NCI-H460 (cell line): Measurements from ENCODE around the gene ABCC10. TPM values are rescaled to one million over a fixed set of nuclear protein-coding genes. Genes with fewer than 3 reads are reported as not detected.
"Not testable (repeated sequence)": the region's sequence is repeated elsewhere in the genome, so short reads cannot be mapped to it uniquely, and the experiment has no call there.

Experiments
- DNase-seq: peaks from one replicate; pipeline ENCODE4 v3.0.0-alpha.2; 2016; ENCODE audit warnings: low read depth; ENCODE audit errors: extremely low read depth
- total RNA-seq: library from RNA; depleted of rRNA; stranded (reverse); fragments of >200 nt; shearing (Covaris generic); gene quantifications from 2 replicates; pipeline ENCODE4 v1.2.3, GENCODE V29; 2014

ABCC10 gene
- total RNA-seq, 1 experiment from 2014 or later = 6.9 TPM

GRCh38 chr6:43410776-43411175 lies 16.6 kb upstream of the ABCC10 start:
- DNase-seq = not testable (repeated sequence)

DNA sequence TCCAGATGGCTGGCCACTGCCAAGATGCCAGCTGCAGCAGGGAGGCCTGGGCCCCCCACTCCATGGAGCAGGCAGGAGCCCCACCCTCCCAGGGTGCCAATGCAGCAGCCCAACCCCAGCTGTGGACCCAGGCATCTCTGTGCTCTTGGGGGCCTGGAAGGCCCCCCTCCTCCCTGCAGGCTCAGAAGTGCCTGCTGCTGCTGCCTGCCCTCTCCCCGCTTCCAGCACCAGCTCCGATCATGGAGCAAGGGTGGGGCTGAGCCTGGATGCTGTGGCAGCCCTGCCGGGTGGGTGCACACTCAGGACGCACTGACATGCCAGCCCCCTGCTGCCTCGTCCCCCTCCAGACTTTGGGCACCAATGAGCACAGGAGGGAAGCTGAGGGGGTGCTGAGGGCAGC lies 14.8 kb upstream of the ABCC10 start:
- no peak for DNase-seq

DNA sequence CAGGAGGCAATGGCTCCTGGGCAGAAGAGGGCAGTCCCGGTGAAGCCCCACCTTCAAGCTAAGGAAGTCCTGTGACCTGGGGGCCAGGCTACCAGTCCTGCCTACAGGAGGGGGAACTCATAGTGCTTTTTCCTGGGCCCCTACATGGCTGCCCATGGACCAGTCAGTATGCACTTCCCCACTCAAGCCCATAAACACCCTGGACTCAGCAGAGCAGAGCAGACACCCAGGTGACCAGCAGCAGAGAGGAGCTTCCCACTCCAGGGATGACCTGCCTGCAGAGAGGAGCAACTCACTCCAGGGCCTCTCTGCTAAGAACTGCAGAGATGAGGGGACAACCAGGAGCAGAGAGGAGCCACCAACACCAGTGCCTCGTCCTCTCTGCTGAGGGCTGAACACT lies 14.3 kb upstream of the ABCC10 start:
- DNase-seq = no peak

DNA sequence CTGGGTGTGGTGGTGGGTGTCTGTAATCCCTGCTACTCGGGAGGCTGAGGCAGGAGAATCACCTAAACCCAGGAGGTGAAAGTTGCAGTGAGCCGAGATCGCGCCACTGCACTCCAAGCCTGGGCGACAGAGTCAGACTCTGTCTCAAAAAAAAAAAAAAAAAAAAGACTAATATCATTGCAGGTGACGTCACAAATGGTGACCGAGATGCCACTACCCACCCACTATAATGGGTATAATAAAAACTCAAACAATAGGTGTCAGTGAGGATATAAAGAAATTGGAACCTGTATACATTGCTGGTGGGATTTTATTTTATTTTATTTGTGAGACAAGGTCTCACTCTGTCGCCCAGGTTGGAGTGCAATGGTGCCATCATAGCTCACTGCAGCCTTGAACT lies 12.1 kb upstream of the ABCC10 start:
- DNase-seq = not testable (repeated sequence)

DNA sequence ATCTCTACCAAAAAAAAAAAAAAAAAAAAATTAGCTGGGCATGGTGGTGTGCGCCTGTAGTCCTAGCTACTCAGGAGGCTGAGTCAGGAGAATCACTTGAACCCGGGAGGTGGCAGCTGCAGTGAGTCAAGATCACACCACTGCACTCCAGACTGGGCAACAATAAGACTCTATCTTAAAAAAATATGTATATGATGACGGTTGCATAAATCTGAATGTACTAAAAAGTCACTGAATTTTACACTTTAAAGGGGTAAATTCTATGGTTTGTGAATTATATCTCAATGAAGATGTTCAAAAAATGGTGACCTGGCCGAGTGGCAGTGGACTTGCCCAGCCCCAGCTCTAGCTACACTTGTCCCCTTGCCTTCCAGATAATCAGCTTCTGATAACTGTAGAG lies 10.4 kb upstream of the ABCC10 start:
- no peak for DNase-seq

DNA sequence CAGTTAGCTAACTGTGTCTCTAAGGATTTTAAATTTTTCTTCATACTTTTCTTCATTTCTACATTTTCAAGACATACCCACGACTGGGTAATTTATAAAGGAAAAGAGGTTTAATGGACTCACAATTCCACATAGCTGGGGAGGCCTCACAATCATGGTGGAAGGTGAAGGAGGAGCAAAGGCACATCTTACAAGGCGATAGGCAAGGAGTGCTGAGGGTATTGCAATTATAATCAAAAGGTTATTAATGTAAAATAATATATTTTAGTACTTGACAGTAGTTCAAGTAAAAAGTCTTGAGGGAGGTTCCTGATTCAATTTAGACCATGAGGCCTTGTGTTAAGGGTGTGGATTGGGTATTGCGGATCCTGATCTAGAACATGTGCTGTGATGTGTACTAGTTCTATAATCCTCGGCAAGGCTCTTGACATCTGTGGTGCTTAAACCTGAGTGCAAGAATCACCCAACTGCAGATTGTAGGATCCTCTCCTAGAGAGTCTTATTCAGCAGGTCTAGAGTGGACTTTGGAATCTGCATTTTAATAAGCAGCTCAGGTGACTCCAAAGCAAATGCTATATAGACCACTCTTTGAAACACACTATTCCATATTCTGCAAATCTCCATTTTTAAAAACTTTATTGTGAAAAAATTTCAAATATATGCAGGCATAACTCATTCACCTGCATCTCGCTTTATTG lies 7.2 kb upstream of the ABCC10 start:
- DNase-seq = no peak

DNA sequence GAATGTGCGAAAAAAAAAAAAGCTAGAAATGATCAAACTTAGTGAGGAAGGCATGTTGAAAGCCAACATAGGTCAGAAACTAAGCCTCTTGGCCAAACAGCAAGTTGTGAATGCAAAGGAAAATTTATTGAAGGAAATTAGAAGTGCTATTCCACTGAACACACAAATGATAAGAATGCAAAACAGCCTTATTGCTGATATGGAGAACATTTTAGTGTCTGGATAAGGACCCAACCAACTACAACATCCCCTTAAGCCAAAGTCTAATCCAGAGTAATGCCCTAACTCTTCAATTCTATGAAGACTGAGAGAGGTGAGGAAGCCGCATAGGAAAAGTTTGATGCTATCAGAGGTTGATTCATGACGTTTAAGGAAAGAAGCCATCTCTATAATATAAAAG lies 5.5 kb upstream of the ABCC10 start:
- no peak for DNase-seq

- DNase-seq = not testable (repeated sequence)
Measured at GRCh38 chr6:43425083-43425482, 2.3 kb upstream of the ABCC10 start.

- DNase-seq = no peak
Measured at GRCh38 chr6:43426928-43427405, 374 bp upstream of the ABCC10 start.

GRCh38 chr6:43428112-43428570 lies 800 bp downstream of the ABCC10 start:
- no peak for DNase-seq

DNA sequence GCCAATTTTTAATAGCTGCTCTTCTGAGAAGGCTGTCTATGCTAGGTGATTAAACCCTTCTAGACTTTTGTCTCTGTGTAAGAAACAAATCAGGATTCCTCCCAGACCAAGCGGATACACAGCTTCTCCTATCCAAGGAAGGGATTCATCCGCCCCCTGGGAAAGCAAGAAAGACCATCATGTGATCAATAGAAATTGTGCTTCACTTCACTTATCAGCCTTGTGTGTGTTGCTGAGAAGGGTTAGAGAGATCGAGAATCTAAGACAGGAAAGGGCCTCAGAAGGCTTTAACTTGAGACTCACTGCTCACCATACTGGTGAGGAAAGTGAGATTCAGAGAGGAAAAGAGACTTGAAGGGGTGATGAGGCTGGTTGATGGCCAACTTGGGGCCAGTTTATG lies 1.5 kb downstream of the ABCC10 start:
- DNase-seq = no peak

DNA sequence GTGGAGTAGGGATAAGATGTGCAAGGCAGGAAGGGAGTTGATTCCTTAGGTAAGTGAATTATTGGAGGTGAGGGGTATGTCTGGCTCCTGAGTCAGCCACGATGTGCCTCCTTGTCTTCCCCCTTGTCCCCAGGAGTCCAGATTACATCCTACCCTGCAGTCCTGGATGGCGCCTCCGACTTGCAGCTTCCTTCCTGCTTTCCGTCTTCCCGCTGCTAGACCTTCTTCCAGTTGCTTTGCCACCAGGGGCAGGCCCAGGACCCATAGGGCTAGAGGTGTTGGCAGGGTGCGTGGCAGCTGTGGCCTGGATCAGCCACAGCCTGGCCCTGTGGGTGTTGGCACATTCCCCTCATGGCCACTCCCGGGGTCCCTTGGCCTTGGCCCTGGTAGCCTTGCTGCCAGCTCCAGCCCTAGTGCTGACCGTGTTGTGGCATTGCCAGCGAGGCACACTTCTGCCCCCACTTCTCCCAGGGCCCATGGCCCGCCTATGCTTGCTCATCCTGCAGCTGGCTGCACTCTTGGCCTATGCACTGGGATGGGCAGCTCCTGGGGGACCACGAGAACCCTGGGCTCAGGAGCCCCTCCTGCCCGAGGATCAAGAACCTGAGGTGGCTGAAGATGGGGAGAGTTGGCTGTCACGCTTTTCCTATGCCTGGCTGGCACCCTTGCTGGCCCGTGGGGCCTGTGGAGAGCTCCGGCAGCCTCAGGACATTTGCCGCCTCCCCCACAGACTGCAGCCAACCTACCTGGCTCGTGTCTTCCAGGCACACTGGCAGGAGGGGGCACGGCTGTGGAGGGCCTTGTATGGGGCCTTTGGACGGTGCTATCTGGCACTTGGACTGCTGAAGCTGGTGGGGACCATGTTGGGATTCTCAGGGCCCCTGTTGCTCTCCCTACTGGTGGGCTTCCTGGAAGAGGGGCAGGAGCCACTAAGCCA lies 4.9 kb downstream of the ABCC10 start:
- no peak for DNase-seq

GRCh38 chr6:43433148-43433547 lies 5.8 kb downstream of the ABCC10 start:
- no peak for DNase-seq

GRCh38 chr6:43434001-43434840 lies 6.9 kb downstream of the ABCC10 start:
- no peak for DNase-seq

DNA sequence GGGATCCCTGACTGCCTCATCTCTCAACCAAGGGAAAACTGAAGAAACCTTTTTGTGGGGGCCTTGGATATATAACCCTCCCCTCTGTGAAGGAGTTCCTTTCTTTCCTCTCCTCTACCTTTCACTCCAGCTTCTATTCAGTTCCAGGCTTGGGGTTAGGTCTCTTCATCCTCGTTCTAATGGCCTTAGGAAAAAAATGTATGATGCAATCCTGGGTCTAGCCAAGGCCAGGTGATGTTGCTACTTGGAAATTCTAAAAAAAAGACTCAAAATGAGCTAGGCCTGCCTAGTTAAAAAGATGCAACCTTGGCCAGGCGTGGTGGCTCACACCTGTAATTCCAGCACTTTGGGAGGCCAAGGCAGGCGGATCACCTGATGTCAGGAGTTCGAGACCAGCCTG lies 7.6 kb downstream of the ABCC10 start:
- no peak for DNase-seq

DNA sequence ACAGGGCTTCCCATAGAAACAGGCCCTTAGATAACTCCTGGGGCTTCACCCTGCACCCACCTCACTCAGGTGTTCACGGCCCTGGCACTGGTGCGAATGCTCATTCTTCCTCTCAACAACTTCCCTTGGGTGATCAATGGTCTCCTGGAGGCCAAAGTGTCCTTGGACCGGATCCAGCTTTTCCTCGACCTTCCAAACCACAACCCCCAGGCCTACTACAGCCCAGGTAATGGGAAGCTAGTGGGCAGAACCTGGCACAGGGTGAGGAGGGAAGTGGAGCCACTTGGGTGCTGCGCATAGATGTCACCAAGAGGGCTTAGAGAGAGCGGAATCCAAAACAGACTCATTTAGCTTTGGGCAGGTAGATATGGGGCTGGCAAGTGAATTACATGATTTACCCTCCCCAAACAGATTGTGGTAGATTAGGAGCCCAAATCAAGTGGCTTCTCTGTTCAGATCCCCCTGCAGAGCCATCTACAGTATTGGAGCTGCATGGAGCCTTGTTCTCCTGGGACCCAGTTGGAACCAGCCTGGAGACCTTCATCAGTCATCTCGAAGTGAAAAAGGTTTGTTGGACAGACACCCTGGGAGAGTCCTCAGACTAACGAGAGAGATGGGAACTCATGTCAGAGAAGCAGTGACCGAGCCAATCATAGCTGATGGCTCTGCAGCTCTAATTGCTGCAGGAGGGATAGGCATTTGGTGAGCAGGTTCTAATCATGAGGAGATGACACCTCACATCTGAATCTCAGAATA lies 8.5 kb downstream of the ABCC10 start:
- DNase-seq = no peak

DNA sequence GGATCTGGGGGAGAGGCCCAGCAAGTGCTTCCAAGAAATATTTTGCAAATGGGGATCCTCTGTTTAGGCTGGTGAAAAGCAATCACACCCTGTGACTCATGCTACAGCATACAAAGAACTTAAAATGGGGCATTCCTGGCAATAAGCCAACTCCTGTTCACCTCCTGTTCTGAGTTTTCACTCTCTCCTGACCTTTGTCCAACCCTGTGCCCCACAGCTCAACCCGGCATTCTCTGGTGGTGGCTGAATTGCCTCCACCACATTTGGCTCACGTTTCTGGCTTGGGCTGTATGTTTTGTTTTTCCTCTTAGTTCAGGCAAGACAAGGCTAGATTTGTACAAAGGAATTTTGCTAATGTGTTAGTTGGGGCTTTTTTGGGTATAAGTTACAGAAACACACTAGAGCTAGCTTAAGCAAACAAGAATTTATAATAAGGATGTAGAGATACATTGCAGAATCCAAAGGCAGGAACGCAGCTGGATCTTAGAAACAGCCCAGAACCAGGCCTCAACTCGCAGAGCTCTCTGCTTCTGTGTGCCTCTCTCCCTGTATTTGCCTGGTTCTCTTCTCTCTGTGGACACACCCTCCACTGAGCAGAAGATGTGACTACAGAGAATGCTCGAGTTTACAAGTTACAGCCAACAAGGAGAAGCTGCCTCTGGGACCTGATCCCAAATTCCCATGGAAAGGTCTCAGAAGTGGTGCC lies 9.4 kb downstream of the ABCC10 start:
- DNase-seq = no peak

- no peak for DNase-seq
Measured at GRCh38 chr6:43437700-43438099, 10.4 kb downstream of the ABCC10 start.

GRCh38 chr6:43442935-43443334 lies 15.6 kb downstream of the ABCC10 start:
- no peak for DNase-seq
